H1 (cell line): ENCODE measurements around the gene TSPEAR. TPM values are rescaled to one million over a fixed set of nuclear protein-coding genes. Genes with fewer than 3 reads are reported as not detected.
A peak's percentile ranks its signal among the peaks of the same experiment; 100 is the strongest.

Experiments used
- CTCF ChIA-PET: fragments of 300-600 bp; sonication (Branson Sonifier 250); formaldehyde crosslinking; loops from one replicate; lab custom pipeline; 2021; ENCODE audit not compliant: partially characterized antibody; lab: Charles Lee
- POLR2A ChIA-PET: fragments of 300-600 bp; sonication (Branson Sonifier 250); formaldehyde crosslinking; loops from one replicate; lab custom pipeline; 2021; ENCODE audit warnings: inconsistent platforms; ENCODE audit not compliant: partially characterized antibody; lab: Charles Lee
- DNase-seq, 2 experiments: peaks; one replicate each; pipeline versions ENCODE4 v3.0.0 to v3.0.0-alpha.2; 2010 to 2022; ENCODE audit warnings: low spot score in 2 of 2, low read depth in 1 of 2, mixed read lengths in 1 of 2
- FAIRE-seq: peaks from 2 replicates; lab custom pipeline; 2011; peaks lifted over from hg19 to GRCh38; lab: Jason Lieb, UNC
- H2AFZ ChIP-seq: 2 replicates; pipeline ENCODE4 v1.8.1; 2012; ENCODE audit warnings: low read length, inconsistent platforms
- H2AK5ac ChIP-seq: 2 replicates; pipeline ENCODE4 v1.6.1; 2013; ENCODE audit warnings: low read depth, low read length
- H2BK120ac ChIP-seq: replicated peaks from 2 replicates; pipeline ENCODE3; 2013; ENCODE audit warnings: low read depth, low read length, inconsistent platforms
- H2BK12ac ChIP-seq: 2 replicates; pipeline ENCODE4 v1.6.1; 2013; ENCODE audit warnings: low read depth, low read length
- H2BK15ac ChIP-seq: 2 replicates; pipeline ENCODE4 v1.6.1; 2013; ENCODE audit warnings: low read length
- H2BK20ac ChIP-seq: 2 replicates; pipeline ENCODE4 v1.6.1; 2013; ENCODE audit warnings: low read length
- H2BK5ac ChIP-seq: 2 replicates; pipeline ENCODE4 v1.6.1; 2013; ENCODE audit warnings: low read depth, low read length
- H3K14ac ChIP-seq: 2 replicates; pipeline ENCODE4 v1.6.1; 2013; ENCODE audit warnings: inconsistent platforms; ENCODE audit not compliant: insufficient read length
- H3K18ac ChIP-seq: 2 replicates; pipeline ENCODE4 v1.6.1; 2013; ENCODE audit warnings: low read length; ENCODE audit errors: extremely low read depth
- H3K23ac ChIP-seq: 2 replicates; pipeline ENCODE4 v1.6.1; 2013; ENCODE audit warnings: inconsistent platforms; ENCODE audit not compliant: insufficient read length
- H3K23me2 ChIP-seq: 2 replicates; pipeline ENCODE4 v1.6.1; 2013; ENCODE audit warnings: low read depth, low read length
- H3K27ac ChIP-seq: 2 replicates; pipeline ENCODE4 v1.6.1; 2011; ENCODE audit warnings: low read depth, low read length, inconsistent platforms
- H3K27me3 ChIP-seq, 4 experiments: replicated peaks in 1 of 4; 1 replicate in 1 of 4; 2 replicates in 3 of 4; pipeline versions ENCODE4 v1.6.1 to v1.8.1; 2011 to 2013; ENCODE audit warnings: low read length in 3 of 4, mild to moderate bottlenecking in 3 of 4, inconsistent platforms in 2 of 4, mixed read lengths in 2 of 4, moderate library complexity in 1 of 4; ENCODE audit not compliant: control insufficient read depth in 3 of 4, insufficient read depth in 3 of 4; ENCODE audit errors: extremely low read depth in 1 of 4
- H3K36me3 ChIP-seq, 4 experiments: 2 replicates each; pipeline versions ENCODE4 v1.6.1 to v1.8.1; 2011 to 2013; ENCODE audit warnings: mild to moderate bottlenecking in 4 of 4, low read length in 3 of 4, moderate library complexity in 2 of 4, control low read depth in 1 of 4, inconsistent platforms in 1 of 4; ENCODE audit not compliant: insufficient read depth in 4 of 4, control insufficient read depth in 2 of 4
- H3K4ac ChIP-seq: replicated peaks from 2 replicates; pipeline ENCODE3; 2013; ENCODE audit warnings: low read length, low read depth, mixed read lengths, inconsistent platforms; ENCODE audit not compliant: insufficient read length
- H3K4me1 ChIP-seq, 4 experiments: replicated peaks in 1 of 4; 1 replicate in 1 of 4; 2 replicates in 3 of 4; pipeline versions ENCODE4 v1.6.1 to v1.8.1; 2011 to 2013; ENCODE audit warnings: low read length in 3 of 4, inconsistent platforms in 2 of 4, mixed read lengths in 1 of 4; ENCODE audit not compliant: insufficient read depth in 4 of 4, control insufficient read depth in 3 of 4
- H3K4me2 ChIP-seq, 2 experiments: 2 replicates each; pipeline versions ENCODE4 v1.6.1 to v1.8.1; 2011 to 2013; ENCODE audit warnings: low read depth in 2 of 2, low read length in 2 of 2, control low read depth in 1 of 2, inconsistent platforms in 1 of 2, mild to moderate bottlenecking in 1 of 2; ENCODE audit not compliant: insufficient read depth in 1 of 2
- H3K4me3 ChIP-seq, 4 experiments: fragments of 200-600, 300-600 bp in 1 of 4; sonication (generic), shearing (Covaris generic), sonication (Bioruptor Twin) in 1 of 4; 2 replicates each; pipeline versions ENCODE4 v1.5.1 to v1.8.1; 2011 to 2016; ENCODE audit warnings: low read length in 4 of 4, low read depth in 3 of 4, control low read depth in 2 of 4, inconsistent platforms in 2 of 4, mild to moderate bottlenecking in 2 of 4, mixed read lengths in 1 of 4, moderate library complexity in 1 of 4; ENCODE audit not compliant: insufficient read depth in 2 of 4; ENCODE audit errors: extremely low read depth in 1 of 4
- H3K56ac ChIP-seq: replicated peaks from 2 replicates; pipeline ENCODE3; 2013; ENCODE audit warnings: low read depth, mild to moderate bottlenecking, mixed read lengths, low read length, inconsistent platforms; ENCODE audit not compliant: insufficient read length
- H3K79me1 ChIP-seq: 2 replicates; pipeline ENCODE4 v1.6.1; 2013; ENCODE audit warnings: low read depth, low read length, control low read depth
- H3K79me2 ChIP-seq, 2 experiments: 2 replicates each; pipeline versions ENCODE4 v1.6.1 to v1.8.1; 2012 to 2013; ENCODE audit warnings: low read length in 2 of 2, mild to moderate bottlenecking in 2 of 2, inconsistent platforms in 1 of 2; ENCODE audit not compliant: insufficient read depth in 2 of 2, control insufficient read depth in 1 of 2
- H3K9ac ChIP-seq, 4 experiments: replicated peaks in 1 of 4; 1 replicate in 1 of 4; 2 replicates in 3 of 4; pipeline versions ENCODE4 v1.6.1 to v1.8.1; 2011 to 2013; ENCODE audit warnings: low read depth in 3 of 4, low read length in 3 of 4, control low read depth in 2 of 4, mild to moderate bottlenecking in 2 of 4, moderate library complexity in 2 of 4, inconsistent platforms in 1 of 4; ENCODE audit errors: extremely low read depth in 1 of 4
- H3K9me3 ChIP-seq, 2 experiments: 2 replicates each; pipeline versions ENCODE4 v1.6.1 to v1.8.1; 2012 to 2013; ENCODE audit warnings: mild to moderate bottlenecking in 2 of 2, moderate library complexity in 2 of 2, control low read depth in 1 of 2, inconsistent platforms in 1 of 2, low read depth in 1 of 2, low read length in 1 of 2, mixed read lengths in 1 of 2; ENCODE audit not compliant: insufficient read depth in 2 of 2
- H4K20me1 ChIP-seq, 2 experiments: replicated peaks in 1 of 2; 2 replicates each; pipeline versions ENCODE3 to v1.8.1; 2011 to 2013; ENCODE audit warnings: inconsistent platforms in 2 of 2, low read length in 2 of 2, mild to moderate bottlenecking in 1 of 2; ENCODE audit not compliant: insufficient read depth in 2 of 2, control insufficient read depth in 1 of 2
- H4K5ac ChIP-seq: 2 replicates; pipeline ENCODE4 v1.6.1; 2013; ENCODE audit warnings: low read length, low read depth, mixed read lengths, inconsistent platforms; ENCODE audit not compliant: insufficient read length
- H4K8ac ChIP-seq: 2 replicates; pipeline ENCODE4 v1.8.0; 2013; ENCODE audit warnings: mild to moderate bottlenecking, moderate library complexity, low read length, inconsistent platforms; ENCODE audit not compliant: insufficient read depth; ENCODE audit errors: extremely low read depth
- H4K91ac ChIP-seq: replicated peaks from 2 replicates; pipeline ENCODE3; 2013; ENCODE audit warnings: low read length, mixed read lengths, inconsistent platforms; ENCODE audit not compliant: insufficient read length
- BRCA1 ChIP-seq: IDR thresholded peaks from 2 replicates; pipeline ENCODE4 v1.6.1; 2012; ENCODE audit warnings: low read depth, low read length, improper control_type of control experiment
- CBX5 ChIP-seq: fragments of 300-800, 300-1000 bp; sonication (generic); IDR thresholded peaks from 2 replicates; pipeline ENCODE4 v1.7.1; 2016; ENCODE audit warnings: antibody characterized with exemption, low read length, low read depth
- CHD1 ChIP-seq: IDR thresholded peaks from 2 replicates; pipeline ENCODE4 v1.6.1; 2012; ENCODE audit warnings: low read depth, low read length, improper control_type of control experiment
- EP300 ChIP-seq, 2 experiments: IDR thresholded peaks; 1 replicate in 1 of 2; 2 replicates in 1 of 2; pipeline ENCODE4 v1.6.1; 2011 to 2012; ENCODE audit warnings: low read depth in 2 of 2, low read length in 2 of 2, mild to moderate bottlenecking in 2 of 2, borderline replicate concordance in 1 of 2, inconsistent platforms in 1 of 2, moderate library complexity in 1 of 2
- EZH2 ChIP-seq: fragments of 200-600 bp; sonication (generic); IDR thresholded peaks from 2 replicates; pipeline ENCODE4 v1.7.1; 2012; ENCODE audit warnings: low read depth, mild to moderate bottlenecking, moderate library complexity, low read length, inconsistent platforms; ENCODE audit not compliant: severe bottlenecking
- GTF2F1 ChIP-seq: IDR thresholded peaks from 2 replicates; pipeline ENCODE4 v1.6.1; 2012; ENCODE audit warnings: low read depth, low read length, improper control_type of control experiment, borderline replicate concordance
- MAFK ChIP-seq: IDR thresholded peaks from 2 replicates; pipeline ENCODE4 v1.6.1; 2012; ENCODE audit warnings: low read depth, mild to moderate bottlenecking, improper control_type of control experiment, low read length
- SIRT6 ChIP-seq: IDR thresholded peaks from one replicate; pipeline ENCODE4 v1.7.1; 2012; ENCODE audit warnings: low read length, inconsistent platforms
- SP1 ChIP-seq: IDR thresholded peaks from 2 replicates; pipeline ENCODE4 v1.6.1; 2011; ENCODE audit warnings: low read depth, low read length
- TAF7 ChIP-seq: optimal IDR thresholded peaks from 2 replicates; pipeline ENCODE3; 2011; ENCODE audit warnings: low read depth, mild to moderate bottlenecking, inconsistent platforms, low read length, moderate library complexity, borderline replicate concordance
- TBP ChIP-seq: IDR thresholded peaks from 2 replicates; pipeline ENCODE4 v1.6.1; 2011; ENCODE audit warnings: low read depth, low read length, improper control_type of control experiment
- WGBS, 2 experiments: shearing (Covaris generic) in 1 of 2; methylation state at CpG; one replicate each; pipeline versions ENCODE4 v1.1.6 to v1.1.7; 2013 to 2015; ENCODE audit warnings: low lambda C conversion rate in 2 of 2, mixed read lengths in 2 of 2, inconsistent platforms in 1 of 2, low coverage in 1 of 2, missing lambda C conversion rate in 1 of 2; ENCODE audit not compliant: insufficient replicate concordance in 2 of 2, insufficient coverage in 1 of 2, insufficient read length in 1 of 2; ENCODE audit errors: extremely low coverage in 1 of 2, missing lambda C conversion rate in 1 of 2; 5-methylcytosine and 5-hydroxymethylcytosine counted together
- polyA plus RNA-seq, 7 experiments: library from polyadenylated mRNA; depleted of rRNA in 3 of 7; stranded (reverse) in 5 of 7; unstranded in 2 of 7; fragments of >200 nt in 5 of 7; fragments of 200-250 nt in 2 of 7; gene quantifications; 1 replicate in 5 of 7; 2 replicates in 1 of 7; 4 replicates in 1 of 7; pipeline versions ENCODE4 v1.2.1 to v1.2.3, GENCODE V29; 2011 to 2013; ENCODE audit warnings: missing spikeins in 2 of 7, mixed read lengths in 2 of 7
- total RNA-seq: library from RNA; stranded (reverse); fragmentation: NEBNext Ultra II Directional; extraction: Animal tissue kit (Norgen Biotek cat#: 25700); gene quantifications from 2 replicates; pipeline ENCODE4 v1.2.1, GENCODE V29; 2021
- TF ChIP-seq, protein P1 (sequence below): IDR thresholded peaks from 2 replicates; pipeline ENCODE4 v1.6.1; 2012; ENCODE audit warnings: inconsistent platforms

The TSPEAR gene
- total and polyA plus RNA-seq, 2 of the 8 experiments (the other 6 are each of a cell fraction or from before 2014, with no cell fraction given), result 0.58 to 0.89 TPM

DNA sequence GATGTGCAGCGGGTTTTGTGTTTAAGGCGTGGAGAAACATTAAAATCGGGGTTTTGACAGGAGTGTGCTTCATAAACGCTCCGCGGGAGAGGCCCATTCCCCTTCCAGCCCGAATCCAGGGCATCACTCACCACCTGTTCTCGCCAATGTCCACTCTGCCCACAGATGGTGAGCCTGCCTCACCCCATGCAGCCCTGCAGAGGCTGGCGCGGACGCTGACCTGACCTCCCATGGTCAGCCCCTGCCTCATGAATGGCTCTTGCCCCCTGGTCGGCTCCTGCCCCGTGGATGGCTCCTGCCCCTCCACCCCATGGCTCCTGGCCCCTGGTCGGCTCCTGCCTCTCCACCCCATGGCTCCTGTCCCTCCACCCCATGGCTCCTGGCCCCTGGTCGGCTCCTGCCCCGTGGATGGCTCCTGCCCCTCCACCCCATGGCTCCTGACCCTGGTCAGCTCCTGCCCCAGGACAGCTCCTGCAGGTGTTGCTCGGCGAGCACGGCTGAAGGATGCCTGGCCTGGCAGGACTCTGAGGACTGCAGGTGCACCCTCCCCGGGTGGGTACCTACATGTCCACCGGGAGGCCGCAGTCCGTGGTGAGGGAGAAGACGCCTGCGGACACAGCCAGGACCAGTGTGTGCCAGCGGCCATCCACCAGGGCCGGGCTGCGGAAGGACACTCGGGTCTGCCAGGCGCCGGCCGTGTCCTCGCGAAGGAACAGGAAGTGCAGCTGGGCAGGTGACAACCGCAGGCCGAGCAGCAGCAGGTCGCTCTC, 178.1 kb downstream of the TSPEAR start:
- POLR2A ChIA-PET, result interaction anchor here (1.9 kb wide), 1 partner anchor 13 kb away, joined by 6 read pairs; no protein-coding TSS in a partner anchor
- H3K18ac ChIP-seq, result no peak overlapping the region
- FAIRE-seq (no peak), DNase-seq (no peak)
- H3K4ac ChIP-seq, result no peak overlapping the region
- WGBS, 2 experiments, result 93% methylated on average over 35 of the region's 37 CpGs; no CpG with 5 or more reads in 1 of the 2 experiments
- no peak overlapping the region for H2BK120ac ChIP-seq
- no peak overlapping the region for H3K4me2 ChIP-seq
- no peak overlapping the region for H3K9ac ChIP-seq
- H2BK20ac ChIP-seq, result no peak overlapping the region
- H3K14ac ChIP-seq, result no peak overlapping the region
- peak overlapping the region; percentile 9; the same call in 1 of the 2 replicates for H2BK12ac ChIP-seq
- no peaks in the 10 kb centered on the region for H3K79me2 ChIP-seq
- H4K8ac ChIP-seq, result no peak overlapping the region
- CTCF ChIA-PET, result interaction anchor here (0.6 to 0.9 kb wide), 3 partner anchors 13 to 729 kb away, joined by 3 read pairs; no protein-coding TSS in a partner anchor
- H3K27me3 ChIP-seq, result no peaks in the 10 kb centered on the region
- no peak overlapping the region for H4K91ac ChIP-seq
- H3K9me3 ChIP-seq, result no peaks in the 10 kb centered on the region
- peaks cover 0 to 3% (median 0%) of the 10 kb centered on the region in 4 experiments; a peak in 1 of 7 replicates for H3K4me1 ChIP-seq
- no peaks in the 10 kb centered on the region for H3K79me1 ChIP-seq
- no peak overlapping the region for H3K27ac ChIP-seq
- H4K20me1 ChIP-seq, result peaks cover 0 to 2% of the 10 kb centered on the region in 2 experiments
- H2AFZ ChIP-seq, result no peak overlapping the region
- no peak overlapping the region for H3K56ac ChIP-seq
- H2BK5ac ChIP-seq, result peak overlapping the region; percentile 44; the same call in 1 of the 2 replicates
- peaks cover 4% of the 10 kb centered on the region; the same call in 1 of the 2 replicates for H3K23me2 ChIP-seq
- no peak overlapping the region for H3K23ac ChIP-seq
- H2AK5ac ChIP-seq, result no peak overlapping the region
- no peaks in the 10 kb centered on the region for H3K36me3 ChIP-seq
- H4K5ac ChIP-seq, result no peak overlapping the region
- H2BK15ac ChIP-seq, result peak overlapping the region; percentile 61; the same call in 1 of the 2 replicates
- H3K4me3 ChIP-seq, result no peak overlapping the region
- TF ChIP-seq TAF7 (no peak), EP300 (IDR thresholded peaks at IDR 0.05; ENCODE audit: borderline replicate concordance in 1 of 2, low read depth in 2 of 2, low read length in 2 of 2) (no peak), BRCA1 (no peak), CBX5 (no peak), EZH2 (no peak), SP1 (no peak), TBP (no peak), SIRT6 (no peak), GTF2F1 (no peak), MAFK (no peak), CHD1 (no peak)
- TF ChIP-seq, protein P1, sequence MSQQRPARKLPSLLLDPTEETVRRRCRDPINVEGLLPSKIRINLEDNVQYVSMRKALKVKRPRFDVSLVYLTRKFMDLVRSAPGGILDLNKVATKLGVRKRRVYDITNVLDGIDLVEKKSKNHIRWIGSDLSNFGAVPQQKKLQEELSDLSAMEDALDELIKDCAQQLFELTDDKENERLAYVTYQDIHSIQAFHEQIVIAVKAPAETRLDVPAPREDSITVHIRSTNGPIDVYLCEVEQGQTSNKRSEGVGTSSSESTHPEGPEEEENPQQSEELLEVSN, result no peak
